Endothelial cell of umbilical vein (primary cell): ENCODE data around the gene GALNT11. TPM values are rescaled to one million over a fixed set of nuclear protein-coding genes. Genes with fewer than 3 reads are reported as not detected.

Source experiments
- BruUV-seq: library from RNA; stranded (reverse); fragments of 400-500 nt; replicated peaks from 2 replicates; lab custom pipeline; 2021; lab: Mats Ljungman, UMichigan
- CTCF ChIA-PET: fragments of 300-600, 350-600 bp; sonication (Branson Sonifier 250); formaldehyde crosslinking; loops from one replicate; lab custom pipeline; 2021; ENCODE audit warnings: antibody characterized with exemption, inconsistent platforms; lab: Charles Lee
- POLR2A ChIA-PET: fragments of 300-600, 350-600 bp; sonication (Branson Sonifier 250); formaldehyde crosslinking; loops from one replicate; lab custom pipeline; 2021; ENCODE audit warnings: antibody characterized with exemption, inconsistent platforms; lab: Charles Lee
- DNase-seq: peaks from one replicate; pipeline ENCODE4 v3.0.0-alpha.2; 2011; ENCODE audit warnings: low read depth, low spot score
- FAIRE-seq: peaks from 2 replicates; lab custom pipeline; 2011; peaks lifted over from hg19 to GRCh38; lab: Jason Lieb, UNC
- H2AFZ ChIP-seq: 2 replicates; pipeline ENCODE4 v1.6.0; 2012; ENCODE audit warnings: low read depth, low read length, control low read depth, inconsistent platforms
- H3K27ac ChIP-seq: 2 replicates; pipeline ENCODE4 v1.5.1; 2011; ENCODE audit warnings: low read depth, mild to moderate bottlenecking, control low read depth, low read length, moderate library complexity; ENCODE audit not compliant: insufficient read depth
- H3K27me3 ChIP-seq, 2 experiments: 2 replicates each; pipeline versions ENCODE4 v1.6.0 to v1.6.1; 2011; ENCODE audit warnings: low read length in 2 of 2, mixed read lengths in 1 of 2; ENCODE audit not compliant: control insufficient read depth in 2 of 2, insufficient read depth in 2 of 2
- H3K36me3 ChIP-seq, 2 experiments: 2 replicates in 1 of 2; 3 replicates in 1 of 2; pipeline ENCODE4 v1.5.1; 2011; ENCODE audit warnings: low read length in 2 of 2, mild to moderate bottlenecking in 1 of 2, moderate library complexity in 1 of 2; ENCODE audit not compliant: control insufficient read depth in 2 of 2, insufficient read depth in 2 of 2; ENCODE audit errors: extremely low read depth in 1 of 2
- H3K4me1 ChIP-seq: 3 replicates; pipeline ENCODE4 v1.5.1; 2011; ENCODE audit warnings: mild to moderate bottlenecking, low read length; ENCODE audit not compliant: control insufficient read depth, insufficient read depth; ENCODE audit errors: extremely low read depth
- H3K4me2 ChIP-seq: 2 replicates; pipeline ENCODE4 v1.6.1; 2011; ENCODE audit warnings: low read length, control low read depth, mixed read lengths; ENCODE audit not compliant: insufficient read depth
- H3K4me3 ChIP-seq, 3 experiments: fragments of 200-600 bp in 1 of 3; sonication (generic), shearing (Covaris generic) in 1 of 3; replicated peaks in 1 of 3; 2 replicates each; pipeline ENCODE4 v1.5.1; 2011 to 2016; ENCODE audit warnings: control low read depth in 3 of 3, low read length in 3 of 3, mild to moderate bottlenecking in 2 of 3, inconsistent platforms in 1 of 3, low read depth in 1 of 3, moderate library complexity in 1 of 3; ENCODE audit not compliant: insufficient read depth in 1 of 3
- H3K79me2 ChIP-seq: 2 replicates; pipeline ENCODE4 v1.6.0; 2012; ENCODE audit warnings: low read length, inconsistent platforms; ENCODE audit not compliant: control insufficient read depth, insufficient read depth
- H3K9ac ChIP-seq: replicated peaks from 2 replicates; pipeline ENCODE3; 2011; ENCODE audit warnings: low read length, control low read depth; ENCODE audit not compliant: insufficient read depth; ENCODE audit errors: extremely low read depth
- H3K9me1 ChIP-seq: replicated peaks from 3 replicates; pipeline ENCODE4 v1.6.0; 2011; ENCODE audit warnings: mild to moderate bottlenecking, low read length; ENCODE audit not compliant: control insufficient read depth, insufficient read depth; ENCODE audit errors: extremely low read depth
- H3K9me3 ChIP-seq: replicated peaks from 2 replicates; pipeline ENCODE4 v1.5.1; 2012; ENCODE audit warnings: low read length, inconsistent platforms; ENCODE audit not compliant: control insufficient read depth, insufficient read depth
- H4K20me1 ChIP-seq: replicated peaks from 2 replicates; pipeline ENCODE3; 2011; ENCODE audit warnings: mild to moderate bottlenecking, low read length; ENCODE audit not compliant: control insufficient read depth, insufficient read depth; ENCODE audit errors: extremely low read depth
- EZH2 ChIP-seq: IDR thresholded peaks from 2 replicates; pipeline ENCODE4 v1.6.1; 2012; ENCODE audit warnings: borderline replicate concordance, low read depth, mild to moderate bottlenecking, moderate library complexity, low read length, inconsistent platforms; ENCODE audit not compliant: severe bottlenecking
- FOS ChIP-seq: IDR thresholded peaks from 2 replicates; pipeline ENCODE4 v1.6.1; 2011; ENCODE audit warnings: mild to moderate bottlenecking, low read length, moderate library complexity, borderline replicate concordance; ENCODE audit not compliant: insufficient read depth
- JUN ChIP-seq: IDR thresholded peaks from 2 replicates; pipeline ENCODE4 v1.6.1; 2011; ENCODE audit warnings: borderline replicate concordance, low read depth; ENCODE audit not compliant: insufficient read length, insufficient read depth
- MYC ChIP-seq: IDR thresholded peaks from one replicate; pipeline ENCODE4 v1.6.1; 2011; ENCODE audit warnings: mild to moderate bottlenecking, low read depth, low read length
- dilution Hi-C: fragments of 300-500 bp; cut with MboI; formaldehyde crosslinking; loops from one replicate; pipeline ENCODE4 v1.15.0; 2019; ENCODE audit warnings: low sequenced_read_pairs; ENCODE audit not compliant: extremely low pct_ligation_motif_present
- intact Hi-C: fragments of 100-400 bp; cut with micrococcal nuclease; formaldehyde crosslinking; loops from one replicate; pipeline ENCODE4 v1.10.0; 2022
- polyA plus RNA-seq, 4 experiments: library from polyadenylated mRNA; depleted of rRNA in 3 of 4; stranded (reverse) in 3 of 4; unstranded in 1 of 4; fragments of >200 nt; gene quantifications; 2 replicates each; pipeline versions ENCODE4 v1.2.1 to v1.2.3, GENCODE V29; 2011 to 2012; ENCODE audit warnings: missing spikeins in 1 of 4
- total RNA-seq: library from RNA; stranded (reverse); gene quantifications from 2 replicates; pipeline ENCODE4 v1.2.3, GENCODE V29; 2021
- TF ChIP-seq, protein P1 (sequence below): IDR thresholded peaks from 2 replicates; pipeline ENCODE4 v1.6.1; 2011; ENCODE audit not compliant: insufficient read depth, insufficient read length

GALNT11 gene
- total and polyA plus RNA-seq, 2 donors (not counting 3 experiments of a cell fraction or from before 2014, with no cell fraction given), result 27.7 to 36.5 TPM

DNA sequence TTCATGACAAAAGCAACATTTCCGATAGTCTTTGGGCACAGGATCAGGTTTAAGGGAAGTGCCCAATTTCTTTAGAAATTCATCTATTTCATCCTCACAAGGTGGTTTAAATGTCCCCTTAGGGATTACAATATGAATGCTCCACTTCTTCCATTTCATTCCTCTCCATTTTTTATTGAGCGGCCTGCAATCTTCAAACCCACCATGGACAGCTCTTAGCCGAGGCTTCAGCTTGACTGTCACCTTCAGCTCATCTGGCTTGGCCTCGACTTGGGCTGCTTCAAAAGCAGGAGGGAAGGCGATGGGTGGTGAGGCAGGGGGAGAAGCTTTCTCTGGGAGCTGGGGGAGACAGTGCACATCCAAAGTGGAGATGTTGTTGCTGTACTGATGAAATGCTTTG, 123.2 kb downstream of the GALNT11 start:
- no TSS peak for BruUV-seq
- TF ChIP-seq FOS, result no peak
- POLR2A ChIA-PET, result no interaction called here
- DNase-seq (no peak), FAIRE-seq (no peak)
- peaks cover 29% of the 10 kb centered on the region for H3K4me1 ChIP-seq
- no peaks in the 10 kb centered on the region for H3K9me1 ChIP-seq
- no peak overlapping the region for H3K27ac ChIP-seq
- no peak overlapping the region for H3K4me3 ChIP-seq
- no peak overlapping the region for H2AFZ ChIP-seq
- no peak overlapping the region for H3K9ac ChIP-seq
- H3K79me2 ChIP-seq, result no peaks in the 10 kb centered on the region
- no peak overlapping the region for H3K4me2 ChIP-seq
- CTCF ChIA-PET, result interaction anchor here (1.2 kb wide), 1 partner anchor 11 kb away, joined by 5 read pairs; no protein-coding TSS in a partner anchor
- H3K27me3 ChIP-seq, result no peaks in the 10 kb centered on the region
- intact Hi-C loops (loop anchor here (5.0 to 10.0 kb wide), 4 partner anchors 214 to 781 kb away; partner anchors contain the start of genes KMT2C and PRKAG2), dilution Hi-C loops (no loop called here)
- no peaks in the 10 kb centered on the region for H4K20me1 ChIP-seq
- H3K36me3 ChIP-seq, result peaks cover 21 to 30% of the 10 kb centered on the region in 2 experiments
- H3K9me3 ChIP-seq, result no peaks in the 10 kb centered on the region

DNA sequence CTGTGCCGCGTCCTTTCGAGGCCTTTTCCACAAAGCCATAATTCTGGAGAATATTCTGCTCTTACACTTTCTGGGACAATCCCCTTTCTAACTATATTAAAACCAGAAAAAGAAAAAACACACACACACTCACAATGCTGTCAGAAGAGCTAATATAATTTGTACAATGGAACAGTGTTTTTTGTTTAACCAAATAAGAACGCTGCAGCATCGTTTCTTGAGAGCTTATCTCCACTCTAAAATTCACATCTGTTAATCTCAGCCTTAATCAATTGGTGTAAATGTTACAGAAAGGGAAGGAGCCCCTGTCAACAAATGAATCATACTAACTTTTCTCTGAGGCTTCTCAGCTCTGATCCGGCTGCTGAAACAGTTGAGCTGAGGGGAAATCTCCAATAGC, 123.9 kb downstream of the GALNT11 start:
- Histone ChIP-seq H3K9ac (no peak overlapping the region), H3K27ac (no peak overlapping the region), H2AFZ (no peak overlapping the region), H3K4me3 (no peak overlapping the region), H3K9me3 (no peaks in the 10 kb centered on the region), H4K20me1 (no peaks in the 10 kb centered on the region), H3K9me1 (no peaks in the 10 kb centered on the region), H3K79me2 (no peaks in the 10 kb centered on the region), H3K27me3 (no peaks in the 10 kb centered on the region), H3K4me1 (peaks cover 27% of the 10 kb centered on the region), H3K36me3 (peaks cover 23 to 33% of the 10 kb centered on the region in 2 experiments), H3K4me2 (no peak overlapping the region)
- no TSS peak for BruUV-seq
- dilution Hi-C loops, result no loop called here
- no peak for DNase-seq
- intact Hi-C loops, result loop anchor here (5.0 to 10.0 kb wide), 4 partner anchors 215 to 782 kb away; partner anchors contain the start of genes KMT2C and PRKAG2
- TF ChIP-seq, protein P1, sequence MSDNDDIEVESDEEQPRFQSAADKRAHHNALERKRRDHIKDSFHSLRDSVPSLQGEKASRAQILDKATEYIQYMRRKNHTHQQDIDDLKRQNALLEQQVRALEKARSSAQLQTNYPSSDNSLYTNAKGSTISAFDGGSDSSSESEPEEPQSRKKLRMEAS, result no peak
- no peak for TF ChIP-seq MYC
- TF ChIP-seq EZH2, result no peak
- no peak for TF ChIP-seq JUN
- no peak for FAIRE-seq
- CTCF ChIA-PET, result interaction anchor here (0.8 to 1.2 kb wide), 2 partner anchors 11 to 391 kb away, joined by 3 to 5 read pairs; no protein-coding TSS in a partner anchor
- POLR2A ChIA-PET, result no interaction called here
